Neural crest cell (in vitro differentiated cells): Measurements from ENCODE around the gene ODAM. TPM values are rescaled to one million over a fixed set of nuclear protein-coding genes. Genes with fewer than 3 reads are reported as not detected.

Experiments used
- DNase-seq: peaks from one replicate; pipeline ENCODE4 v3.0.0; 2021; ENCODE audit warnings: low read depth, mixed read lengths, low spot score
- H3K27ac Mint-ChIP-seq: one replicate; pipeline ENCODE4 v1.8.0; 2021; ENCODE audit warnings: mild to moderate bottlenecking, mixed read lengths; ENCODE audit not compliant: unreplicated experiment
- H3K27me3 Mint-ChIP-seq: 2 replicates; pipeline ENCODE4 v1.8.0; 2021; ENCODE audit warnings: low read depth, mild to moderate bottlenecking, mixed read lengths
- H3K36me3 Mint-ChIP-seq: 2 replicates; pipeline ENCODE4 v1.8.0; 2021; ENCODE audit warnings: low read depth, mild to moderate bottlenecking, mixed read lengths
- H3K4me1 Mint-ChIP-seq: 2 replicates; pipeline ENCODE4 v1.8.0; 2021; ENCODE audit warnings: mixed read lengths
- H3K4me3 Mint-ChIP-seq: one replicate; pipeline ENCODE4 v1.8.0; 2021; ENCODE audit warnings: mild to moderate bottlenecking, mixed read lengths
- H3K9me3 Mint-ChIP-seq: 2 replicates; pipeline ENCODE4 v1.8.0; 2021; ENCODE audit warnings: mixed read lengths
- total RNA-seq: library from RNA; stranded (reverse); gene quantifications from 2 replicates; pipeline ENCODE4 v1.2.1, GENCODE V29; 2021
- TF ChIP-seq, protein P1 (sequence below): fragments of 200-600 bp; sonication (generic); conservative IDR thresholded peaks from 2 replicates; pipeline ENCODE4 v1.5.0; 2021; ENCODE audit warnings: antibody characterized with exemption, mild to moderate bottlenecking

The ODAM gene
- total RNA-seq, 1 donor from 2014 or later: not detected

DNA sequence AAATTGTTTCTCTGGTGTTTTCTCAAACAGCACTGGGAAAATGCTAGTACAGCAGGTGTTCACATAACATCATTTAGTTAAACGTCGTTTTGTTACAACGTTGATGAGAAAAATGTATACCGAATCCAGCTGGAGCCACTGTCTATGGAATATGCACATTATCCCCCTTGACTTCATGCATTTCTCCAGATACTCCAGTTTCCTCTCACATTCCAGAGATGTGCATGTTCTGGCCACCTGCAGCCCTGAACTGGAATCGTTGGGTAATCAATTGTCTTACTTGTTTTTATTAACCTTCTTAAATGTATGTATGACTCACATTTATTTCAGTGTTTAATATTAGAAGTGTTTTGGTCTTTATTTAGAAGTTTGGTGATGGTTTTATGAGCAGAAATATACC is 18.4 kb upstream of the ODAM start:
- H3K27ac Mint-ChIP-seq: no peak overlapping the region
- no peaks in the 10 kb centered on the region for H3K4me1 Mint-ChIP-seq
- no peaks in the 10 kb centered on the region for H3K9me3 Mint-ChIP-seq
- no peak for DNase-seq
- H3K4me3 Mint-ChIP-seq: no peak overlapping the region
- peaks cover 14% of the 10 kb centered on the region for H3K27me3 Mint-ChIP-seq
- no peaks in the 10 kb centered on the region for H3K36me3 Mint-ChIP-seq
- TF ChIP-seq, protein P1, sequence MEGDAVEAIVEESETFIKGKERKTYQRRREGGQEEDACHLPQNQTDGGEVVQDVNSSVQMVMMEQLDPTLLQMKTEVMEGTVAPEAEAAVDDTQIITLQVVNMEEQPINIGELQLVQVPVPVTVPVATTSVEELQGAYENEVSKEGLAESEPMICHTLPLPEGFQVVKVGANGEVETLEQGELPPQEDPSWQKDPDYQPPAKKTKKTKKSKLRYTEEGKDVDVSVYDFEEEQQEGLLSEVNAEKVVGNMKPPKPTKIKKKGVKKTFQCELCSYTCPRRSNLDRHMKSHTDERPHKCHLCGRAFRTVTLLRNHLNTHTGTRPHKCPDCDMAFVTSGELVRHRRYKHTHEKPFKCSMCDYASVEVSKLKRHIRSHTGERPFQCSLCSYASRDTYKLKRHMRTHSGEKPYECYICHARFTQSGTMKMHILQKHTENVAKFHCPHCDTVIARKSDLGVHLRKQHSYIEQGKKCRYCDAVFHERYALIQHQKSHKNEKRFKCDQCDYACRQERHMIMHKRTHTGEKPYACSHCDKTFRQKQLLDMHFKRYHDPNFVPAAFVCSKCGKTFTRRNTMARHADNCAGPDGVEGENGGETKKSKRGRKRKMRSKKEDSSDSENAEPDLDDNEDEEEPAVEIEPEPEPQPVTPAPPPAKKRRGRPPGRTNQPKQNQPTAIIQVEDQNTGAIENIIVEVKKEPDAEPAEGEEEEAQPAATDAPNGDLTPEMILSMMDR: no peak

DNA sequence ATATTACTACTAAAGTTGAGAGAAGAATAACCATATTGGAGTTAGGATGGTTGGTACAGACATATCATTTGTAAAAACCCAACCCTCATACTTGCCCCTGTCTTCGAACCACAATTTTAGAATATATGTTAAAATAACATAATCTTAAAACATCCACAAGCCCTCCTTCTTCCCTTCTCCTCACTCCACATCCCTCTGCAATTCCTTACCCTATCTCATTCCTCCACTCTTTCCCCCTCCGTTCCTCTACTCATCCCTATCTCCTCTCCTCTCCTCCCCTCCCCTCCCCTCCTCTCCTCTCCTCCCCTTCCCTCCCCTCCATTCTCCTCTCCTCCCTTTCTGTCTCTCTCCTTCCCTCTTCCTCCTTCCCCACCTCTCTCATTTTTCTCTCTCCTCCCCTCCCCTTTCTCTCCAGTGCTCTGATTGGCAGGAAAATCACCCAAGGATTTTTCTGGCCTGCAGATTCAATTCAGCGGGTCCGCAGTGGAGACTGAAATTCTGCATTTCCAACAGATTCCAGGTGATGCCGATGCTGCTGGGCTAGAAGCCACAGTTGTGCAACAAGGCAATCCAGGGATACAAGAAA is 17.4 kb upstream of the ODAM start:
- no peaks in the 10 kb centered on the region for H3K36me3 Mint-ChIP-seq
- no peak overlapping the region for H3K27ac Mint-ChIP-seq
- TF ChIP-seq, protein P1: no peak
- peaks cover 8% of the 10 kb centered on the region for H3K4me1 Mint-ChIP-seq
- no peaks in the 10 kb centered on the region for H3K9me3 Mint-ChIP-seq
- H3K27me3 Mint-ChIP-seq: peaks cover 11% of the 10 kb centered on the region
- DNase-seq: no peak
- H3K4me3 Mint-ChIP-seq: no peak overlapping the region

DNA sequence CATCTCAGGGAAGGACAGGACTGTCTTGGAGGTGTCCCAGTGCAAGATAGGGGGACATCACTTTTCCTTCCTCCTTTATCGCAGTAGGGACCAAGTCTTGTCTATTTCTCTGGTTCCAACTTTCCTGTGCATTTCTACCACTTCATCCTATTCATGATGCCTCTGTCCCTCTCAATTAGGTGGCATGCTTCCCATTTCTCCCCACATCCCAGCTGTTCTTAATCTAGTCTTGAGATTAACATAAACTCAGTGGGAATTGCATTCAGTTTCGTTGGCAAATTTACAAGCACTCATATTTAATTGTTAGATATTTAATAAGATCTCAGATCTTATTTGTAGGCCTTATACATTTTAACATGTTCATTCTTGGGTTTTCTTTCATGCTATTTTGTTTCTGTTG is 15.7 kb upstream of the ODAM start:
- H3K27me3 Mint-ChIP-seq: peaks cover 6% of the 10 kb centered on the region
- no peaks in the 10 kb centered on the region for H3K9me3 Mint-ChIP-seq
- no peak overlapping the region for H3K4me3 Mint-ChIP-seq
- H3K36me3 Mint-ChIP-seq: no peaks in the 10 kb centered on the region
- TF ChIP-seq, protein P1: no peak
- no peak overlapping the region for H3K27ac Mint-ChIP-seq
- peaks cover 8% of the 10 kb centered on the region for H3K4me1 Mint-ChIP-seq
- no peak for DNase-seq

DNA sequence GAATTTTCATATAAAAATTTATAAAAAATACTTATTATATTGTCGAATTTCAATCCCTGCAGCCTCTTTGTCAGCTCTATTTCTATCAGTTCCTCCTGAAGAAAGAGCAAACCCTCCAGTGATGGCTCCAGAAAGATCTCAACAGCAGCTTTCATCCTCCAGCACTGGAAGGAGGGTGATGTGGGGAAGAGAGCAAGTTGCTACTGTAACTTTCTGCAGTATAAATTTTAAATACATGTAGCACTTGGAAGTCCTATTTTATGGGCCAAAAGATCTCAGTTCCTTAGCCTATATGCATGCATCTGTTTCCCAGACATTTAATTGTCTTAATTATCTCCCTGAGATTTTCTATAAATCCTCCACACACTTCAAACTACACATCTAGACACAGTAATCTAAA is 13.7 kb upstream of the ODAM start:
- Mint-ChIP-seq H3K4me3 (no peak overlapping the region), H3K36me3 (no peaks in the 10 kb centered on the region), H3K27ac (no peak overlapping the region), H3K4me1 (peaks cover 8% of the 10 kb centered on the region), H3K9me3 (no peaks in the 10 kb centered on the region), H3K27me3 (peaks cover 6% of the 10 kb centered on the region)
- no peak for DNase-seq
- TF ChIP-seq, protein P1: no peak

DNA sequence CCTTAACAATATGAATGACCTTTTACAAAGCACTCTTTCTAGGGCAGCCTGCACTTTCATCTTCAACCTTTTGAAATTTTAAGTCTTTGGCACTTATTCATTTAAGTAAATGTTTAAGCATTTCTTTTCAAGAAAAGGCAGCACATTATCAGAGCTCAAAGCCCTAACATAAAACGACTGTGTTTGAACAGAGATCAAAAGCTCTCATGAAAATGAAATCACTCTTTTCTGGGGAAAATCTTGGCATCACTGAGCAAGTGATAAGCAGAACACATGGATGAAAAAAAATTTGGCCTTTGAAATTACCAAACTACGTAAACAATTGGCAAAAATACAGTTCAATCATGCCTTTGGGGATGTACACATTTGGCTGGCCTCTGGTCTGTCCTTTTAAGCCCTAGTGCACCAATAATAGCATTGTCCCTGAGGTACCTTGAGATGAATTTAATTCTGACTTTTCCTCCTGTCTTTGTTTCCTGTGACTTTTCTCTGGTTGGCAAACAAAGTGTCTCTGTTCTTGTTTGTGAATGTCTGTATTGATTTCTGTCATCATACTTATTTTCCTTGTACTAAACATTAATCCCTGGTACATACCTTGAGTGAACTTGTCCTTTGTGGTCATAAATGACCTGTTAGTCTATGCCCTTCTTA is 12.9 kb upstream of the ODAM start:
- Mint-ChIP-seq H3K4me3 (no peak overlapping the region), H3K27ac (no peak overlapping the region), H3K9me3 (no peaks in the 10 kb centered on the region)

More for the DNA sequence above, 12.9 kb upstream of the ODAM start:
- Mint-ChIP-seq H3K36me3 (no peaks in the 10 kb centered on the region), H3K27me3 (peaks cover 2% of the 10 kb centered on the region), H3K4me1 (peaks cover 8% of the 10 kb centered on the region)
- DNase-seq: no peak
- TF ChIP-seq, protein P1: no peak
